GM12801 (cell line): ENCODE data around the gene CTNNA1.

Experiments used
- TF ChIP-seq, protein P1 (sequence below): IDR thresholded peaks from one replicate; pipeline ENCODE4 v1.5.1; 2011; ENCODE audit warnings: control low read depth; ENCODE audit not compliant: insufficient read length; ENCODE audit errors: extremely low read depth

CTNNA1 gene

GRCh38 chr5:138732466-138732865, 20.8 kb upstream of the CTNNA1 start:
- TF ChIP-seq, protein P1, sequence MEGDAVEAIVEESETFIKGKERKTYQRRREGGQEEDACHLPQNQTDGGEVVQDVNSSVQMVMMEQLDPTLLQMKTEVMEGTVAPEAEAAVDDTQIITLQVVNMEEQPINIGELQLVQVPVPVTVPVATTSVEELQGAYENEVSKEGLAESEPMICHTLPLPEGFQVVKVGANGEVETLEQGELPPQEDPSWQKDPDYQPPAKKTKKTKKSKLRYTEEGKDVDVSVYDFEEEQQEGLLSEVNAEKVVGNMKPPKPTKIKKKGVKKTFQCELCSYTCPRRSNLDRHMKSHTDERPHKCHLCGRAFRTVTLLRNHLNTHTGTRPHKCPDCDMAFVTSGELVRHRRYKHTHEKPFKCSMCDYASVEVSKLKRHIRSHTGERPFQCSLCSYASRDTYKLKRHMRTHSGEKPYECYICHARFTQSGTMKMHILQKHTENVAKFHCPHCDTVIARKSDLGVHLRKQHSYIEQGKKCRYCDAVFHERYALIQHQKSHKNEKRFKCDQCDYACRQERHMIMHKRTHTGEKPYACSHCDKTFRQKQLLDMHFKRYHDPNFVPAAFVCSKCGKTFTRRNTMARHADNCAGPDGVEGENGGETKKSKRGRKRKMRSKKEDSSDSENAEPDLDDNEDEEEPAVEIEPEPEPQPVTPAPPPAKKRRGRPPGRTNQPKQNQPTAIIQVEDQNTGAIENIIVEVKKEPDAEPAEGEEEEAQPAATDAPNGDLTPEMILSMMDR = no peak

DNA sequence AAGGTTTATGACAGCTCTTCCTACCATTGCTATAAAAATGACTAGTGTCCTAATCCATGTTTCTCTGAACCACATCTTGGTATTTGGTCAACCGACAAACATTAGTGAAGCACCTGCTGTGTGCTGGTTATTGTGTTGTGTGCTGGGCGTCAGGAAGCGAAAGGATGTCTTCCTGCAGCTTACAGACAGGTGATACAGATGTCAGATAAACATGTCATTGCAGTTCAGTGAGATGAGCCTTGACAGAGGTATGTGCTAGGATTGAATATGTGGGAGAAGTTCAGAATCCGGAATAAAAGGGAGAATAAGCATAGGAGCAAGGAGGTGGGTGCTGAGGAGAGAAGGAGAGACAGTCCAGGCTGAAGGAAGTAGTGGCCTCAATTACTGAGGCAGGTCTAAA, 20.3 kb upstream of the CTNNA1 start:
- TF ChIP-seq, protein P1 = no peak

DNA sequence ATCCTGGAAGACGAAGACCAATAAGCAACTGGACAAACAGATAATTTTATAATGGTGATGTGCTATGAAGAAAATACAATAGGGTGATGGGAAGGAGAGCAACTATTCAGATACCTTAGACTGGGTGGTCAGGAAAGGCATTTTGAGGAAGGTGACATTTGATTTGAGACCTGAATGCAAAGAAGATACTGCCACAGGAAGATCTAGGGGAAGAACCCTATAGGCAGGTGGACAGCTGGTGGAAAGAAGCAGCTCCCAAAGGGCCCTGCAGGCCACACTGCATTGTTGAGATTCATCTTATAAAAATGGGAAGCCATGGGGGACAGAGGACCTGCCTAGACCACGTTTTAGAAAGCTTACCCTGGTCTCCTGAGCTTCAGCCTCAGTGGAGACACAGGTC, 19.7 kb upstream of the CTNNA1 start:
- TF ChIP-seq, protein P1 = no peak

- TF ChIP-seq, protein P1 = no peak
Observed at GRCh38 chr5:138736293-138736692, 16.9 kb upstream of the CTNNA1 start.

- TF ChIP-seq, protein P1 = no peak
Observed at GRCh38 chr5:138737494-138738265, 15.5 kb upstream of the CTNNA1 start.

- TF ChIP-seq, protein P1 = no peak
Observed at GRCh38 chr5:138738399-138738798, 14.8 kb upstream of the CTNNA1 start.

DNA sequence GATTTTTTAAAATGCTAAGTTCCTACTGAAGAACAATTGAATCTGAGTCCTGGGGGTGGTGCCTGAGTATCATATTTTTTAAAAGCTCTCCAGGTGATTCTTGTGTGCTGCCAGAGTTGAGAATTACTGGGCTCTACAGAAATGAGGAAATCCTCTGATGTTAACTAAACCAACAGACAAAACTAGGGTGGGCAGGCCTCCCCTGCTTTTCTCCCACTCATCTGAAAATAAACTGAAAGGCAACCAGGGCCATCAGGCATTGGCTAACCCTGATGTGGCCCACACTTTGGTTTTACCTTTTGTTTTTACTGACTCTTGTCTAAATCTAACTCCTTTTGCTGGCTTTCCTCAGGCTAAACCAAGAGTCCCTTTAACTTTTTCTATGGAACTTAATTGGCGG, 13.3 kb upstream of the CTNNA1 start:
- TF ChIP-seq, protein P1 = no peak

DNA sequence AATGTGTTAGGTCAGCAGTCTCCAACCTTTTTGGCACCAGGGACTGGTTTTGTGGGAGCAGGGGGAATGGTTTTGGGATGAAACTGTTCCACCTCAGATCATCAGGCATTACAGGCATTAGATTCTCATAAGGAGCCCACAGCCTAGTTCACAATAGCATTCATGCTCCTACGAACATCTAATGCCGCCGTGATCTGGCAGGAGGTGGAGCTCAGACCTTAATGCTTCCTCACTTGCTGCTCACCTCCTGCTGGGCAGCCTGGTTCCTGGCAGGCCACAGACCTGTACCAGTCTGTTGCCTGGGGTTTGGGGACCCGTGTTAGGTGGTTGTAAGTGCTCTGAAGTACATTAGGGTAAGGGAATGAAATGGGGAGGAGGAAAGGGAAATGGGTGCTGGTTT, 9.7 kb upstream of the CTNNA1 start:
- TF ChIP-seq, protein P1 = no peak
